GM19023 (cell line): ENCODE measurements around the gene ZNF280A.
"Not testable (repeated sequence)": the region's sequence is repeated elsewhere in the genome, so short reads cannot be mapped to it uniquely, and the experiment has no call there.

Experiments used
- ATAC-seq: cut with Tn5 transposase; IDR thresholded peaks from one replicate; pipeline ENCODE4 v1.9.1; 2021; ENCODE audit warnings: mild to moderate bottlenecking, moderate library complexity; ENCODE audit not compliant: unreplicated experiment

Gene ZNF280A

DNA sequence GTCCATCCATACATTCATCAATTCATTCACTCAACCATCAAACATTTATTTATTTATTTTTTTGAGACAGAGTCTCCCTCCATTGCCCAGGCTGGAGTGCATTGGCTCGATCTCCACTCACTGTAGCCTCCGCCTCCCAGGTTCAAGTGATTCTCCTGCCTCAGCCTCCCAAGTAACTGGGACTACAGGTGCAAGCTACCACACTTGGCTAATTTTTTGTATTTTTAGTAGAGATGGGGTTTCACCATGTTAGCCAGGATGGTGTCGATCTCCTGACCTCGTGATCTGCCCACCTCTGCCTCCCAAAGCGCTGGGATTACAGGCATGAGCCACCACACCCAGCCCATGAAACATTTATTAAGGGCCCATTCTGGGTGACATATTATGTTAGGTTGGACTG lies 49.0 kb downstream of the ZNF280A start:
- ATAC-seq: not testable (repeated sequence)

- ATAC-seq: no peak
Measured at GRCh38 chr22:22469527-22469926, 50.5 kb downstream of the ZNF280A start.

GRCh38 chr22:22468794-22469469 lies 51.1 kb downstream of the ZNF280A start:
- ATAC-seq: not testable (repeated sequence)

GRCh38 chr22:22467112-22467511 lies 53.0 kb downstream of the ZNF280A start:
- no peak for ATAC-seq

- no peak for ATAC-seq
Measured at GRCh38 chr22:22465782-22466181, 54.3 kb downstream of the ZNF280A start.

DNA sequence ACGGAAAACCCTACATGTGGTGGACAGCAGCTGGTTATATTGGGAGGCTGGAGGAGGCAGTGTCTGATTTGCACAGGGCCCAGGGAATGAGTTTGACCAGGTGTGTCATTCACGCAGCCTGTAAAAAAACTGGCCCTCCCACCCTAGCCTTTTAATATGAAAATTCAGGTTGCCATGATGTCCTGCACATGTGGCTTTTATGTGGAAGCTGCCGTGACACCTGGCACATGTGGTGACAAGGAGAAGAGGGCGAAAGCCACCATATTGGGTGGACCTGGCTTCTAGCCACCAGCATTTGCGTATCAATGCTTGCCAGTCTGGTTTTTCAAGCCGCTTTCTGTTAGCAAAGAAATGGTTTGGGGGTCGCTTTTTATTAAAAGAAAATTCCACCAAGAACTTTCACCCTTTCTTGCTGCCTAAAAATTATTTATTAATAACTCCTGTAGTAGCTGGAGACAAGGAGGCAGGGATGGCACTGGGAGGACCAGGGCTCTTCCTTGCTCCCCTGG lies 54.9 kb downstream of the ZNF280A start:
- ATAC-seq: no peak

DNA sequence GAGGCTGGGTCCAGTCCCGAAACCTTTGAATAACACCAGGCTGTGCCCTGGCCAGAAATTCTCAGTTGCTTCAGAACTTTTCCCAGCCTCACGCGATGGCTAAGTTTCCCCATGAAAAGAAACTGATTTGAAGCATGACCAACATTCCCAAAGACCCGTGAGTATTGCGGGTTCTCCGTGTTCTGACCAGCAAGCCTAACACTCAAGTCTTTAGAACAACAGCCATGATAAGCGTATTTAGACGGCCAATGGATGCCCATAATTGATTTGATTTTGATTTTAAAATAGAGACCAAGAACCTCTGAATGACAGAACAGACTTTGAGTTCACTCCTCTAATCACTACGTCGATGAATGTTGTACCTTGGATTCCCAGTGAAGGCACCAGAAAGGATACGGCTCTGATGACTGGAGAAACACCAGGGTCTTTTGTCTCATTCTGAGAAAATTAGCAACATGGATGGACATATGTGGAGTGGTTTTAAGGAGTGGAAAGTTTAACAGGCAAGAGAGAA lies 55.5 kb downstream of the ZNF280A start:
- no peak for ATAC-seq

GRCh38 chr22:22463855-22464540 lies 56.1 kb downstream of the ZNF280A start:
- ATAC-seq: no peak
